CD14-positive monocyte (primary cell): ENCODE results near the gene NANOS3. TPM values are rescaled to one million over a fixed set of nuclear protein-coding genes. Genes with fewer than 3 reads are reported as not detected.

ENCODE experiments used
- DNase-seq, 3 donors: peaks; one replicate each; pipeline ENCODE4 v3.0.0-alpha.2; 2011 to 2022
- H2AFZ ChIP-seq: 2 replicates; pipeline ENCODE4 v1.6.0; 2012; ENCODE audit warnings: mild to moderate bottlenecking, low read depth, low read length, inconsistent platforms; ENCODE audit not compliant: insufficient read depth, poor library complexity, severe bottlenecking
- H3K27ac ChIP-seq, 2 donors: 1 replicate in 1 of 2; 2 replicates in 1 of 2; pipeline ENCODE4 v1.5.1; 2012 to 2013; ENCODE audit warnings: low read length in 2 of 2, control low read depth in 1 of 2, inconsistent platforms in 1 of 2, low read depth in 1 of 2, mild to moderate bottlenecking in 1 of 2
- H3K27me3 ChIP-seq, 2 donors: one replicate each; pipeline versions ENCODE4 v1.6.0 to v1.6.1; 2011 to 2013; ENCODE audit warnings: low read length in 2 of 2; ENCODE audit not compliant: control insufficient read depth in 2 of 2, insufficient read depth in 2 of 2
- H3K36me3 ChIP-seq, 2 donors: replicated peaks in 1 of 2; 1 replicate in 1 of 2; 2 replicates in 1 of 2; pipeline versions ENCODE4 v1.5.1 to v1.6.1; 2012 to 2013; ENCODE audit warnings: low read length in 2 of 2, control low read depth in 1 of 2, inconsistent platforms in 1 of 2, mild to moderate bottlenecking in 1 of 2; ENCODE audit not compliant: insufficient read depth in 2 of 2, control insufficient read depth in 1 of 2
- H3K4me1 ChIP-seq, 2 donors: 1 replicate in 1 of 2; 2 replicates in 1 of 2; pipeline versions ENCODE4 v1.5.1 to v1.6.1; 2012 to 2013; ENCODE audit warnings: low read length in 2 of 2, control low read depth in 1 of 2, inconsistent platforms in 1 of 2, mild to moderate bottlenecking in 1 of 2, moderate library complexity in 1 of 2; ENCODE audit not compliant: insufficient read depth in 2 of 2, control insufficient read depth in 1 of 2
- H3K4me2 ChIP-seq: replicated peaks from 2 replicates; pipeline ENCODE3; 2012; ENCODE audit warnings: low read length, moderate library complexity, mild to moderate bottlenecking; ENCODE audit not compliant: poor library complexity, severe bottlenecking; ENCODE audit errors: extremely low read depth
- H3K4me3 ChIP-seq, 3 experiments: fragments of 200-600 bp in 1 of 3; sonication (generic) in 1 of 3; replicated peaks in 1 of 3; 1 replicate in 2 of 3; 2 replicates in 1 of 3; pipeline ENCODE4 v1.5.1; 2011 to 2013; ENCODE audit warnings: low read length in 3 of 3, mild to moderate bottlenecking in 3 of 3, control low read depth in 2 of 3, low read depth in 2 of 3, inconsistent platforms in 1 of 3, moderate library complexity in 1 of 3
- H3K79me2 ChIP-seq: 2 replicates; pipeline ENCODE4 v1.6.0; 2012; ENCODE audit warnings: mild to moderate bottlenecking, control low read depth, inconsistent platforms, low read length, moderate library complexity; ENCODE audit not compliant: insufficient read depth
- H3K9ac ChIP-seq: 2 replicates; pipeline ENCODE4 v1.6.0; 2017; ENCODE audit warnings: low read length, mild to moderate bottlenecking; ENCODE audit not compliant: insufficient read depth, poor library complexity, severe bottlenecking
- H3K9me3 ChIP-seq, 2 donors: replicated peaks in 1 of 2; 1 replicate in 1 of 2; 2 replicates in 1 of 2; pipeline versions ENCODE4 v1.5.1 to v1.6.1; 2012 to 2013; ENCODE audit warnings: low read length in 2 of 2, control low read depth in 1 of 2; ENCODE audit not compliant: control insufficient read depth in 1 of 2, insufficient read depth in 1 of 2
- H4K20me1 ChIP-seq: 2 replicates; pipeline ENCODE4 v1.6.0; 2012; ENCODE audit warnings: mild to moderate bottlenecking, low read length, control low read depth, moderate library complexity; ENCODE audit not compliant: insufficient read depth
- H3K27ac Mint-ChIP-seq, 7 donors: one replicate each; pipeline ENCODE4 v1.8.0; 2020; ENCODE audit warnings: mild to moderate bottlenecking in 7 of 7, mixed read lengths in 7 of 7, moderate library complexity in 6 of 7, inconsistent platforms in 2 of 7
- H3K27me3 Mint-ChIP-seq, 3 donors: one replicate each; pipeline ENCODE4 v1.8.0; 2021 to 2022; ENCODE audit warnings: low read depth in 3 of 3, mild to moderate bottlenecking in 3 of 3, mixed read lengths in 3 of 3, moderate library complexity in 3 of 3, inconsistent platforms in 1 of 3
- H3K36me3 Mint-ChIP-seq, 2 donors: one replicate each; pipeline ENCODE4 v1.8.0; 2020; ENCODE audit warnings: mixed read lengths in 2 of 2, inconsistent platforms in 1 of 2, mild to moderate bottlenecking in 1 of 2
- H3K4me1 Mint-ChIP-seq: one replicate; pipeline ENCODE4 v1.8.0; 2020; ENCODE audit warnings: mild to moderate bottlenecking, mixed read lengths
- H3K4me3 Mint-ChIP-seq, 2 donors: one replicate each; pipeline ENCODE4 v1.8.0; 2020; ENCODE audit warnings: mild to moderate bottlenecking in 2 of 2, mixed read lengths in 2 of 2, moderate library complexity in 1 of 2
- H3K9me3 Mint-ChIP-seq, 7 donors: one replicate each; pipeline ENCODE4 v1.8.0; 2020 to 2022; ENCODE audit warnings: mixed read lengths in 7 of 7, mild to moderate bottlenecking in 6 of 7, moderate library complexity in 6 of 7, inconsistent platforms in 2 of 7
- CTCF ChIP-seq: fragments of 200-600 bp; IDR thresholded peaks from one replicate; pipeline ENCODE4 v1.8.0; 2022; ENCODE audit warnings: antibody characterized with exemption, mild to moderate bottlenecking
- WGBS: methylation state at CpG from one replicate; pipeline ENCODE4 v1.1.5; 2013; ENCODE audit warnings: missing lambda C conversion rate; ENCODE audit not compliant: insufficient coverage; 5-methylcytosine and 5-hydroxymethylcytosine counted together
- intact Hi-C, 2 donors: fragments of 100-400 bp; cut with micrococcal nuclease; formaldehyde crosslinking; loops; one replicate each; pipeline versions ENCODE4 v1.15.0 to v1.15.1; 2023
- polyA plus RNA-seq, 3 donors: library from polyadenylated mRNA; depleted of rRNA in 1 of 3; unstranded in 2 of 3; stranded (reverse) in 1 of 3; fragments of 300-500 nt in 2 of 3; fragments of >200 nt in 1 of 3; fragmentation: Illumina TruSeq in 2 of 3; gene quantifications; 1 replicate in 2 of 3; 2 replicates in 1 of 3; pipeline ENCODE4 v1.2.3, GENCODE V29; 2012 to 2021

The NANOS3 gene
- polyA plus RNA-seq, 3 donors, result not detected

- WGBS, result 10% methylated on average over 14 of the region's 24 CpGs
- Histone ChIP-seq H3K79me2 (peaks cover 58% of the 10 kb centered on the region), H3K36me3 (no peaks in the 10 kb centered on the region), H3K9me3 (no peaks in the 10 kb centered on the region), H3K27me3 (no peaks in the 10 kb centered on the region), H2AFZ (no peak overlapping the region), H4K20me1 (peaks cover 42% of the 10 kb centered on the region), H3K27ac (peak overlapping the region; percentile 86 to 99), H3K4me1 (peaks cover 57 to 59% of the 10 kb centered on the region in 2 donors), H3K9ac (peak overlapping the region; percentile 100), H3K4me3 (peak overlapping the region; percentile 28 to 97 (median 63)), H3K4me2 (peak overlapping the region; percentile 71)
- intact Hi-C loops, result loop anchor here (10.0 kb wide), 2 partner anchors 689 to 1059 kb away; partner anchors contain the start of genes IER2 (in 1 of the 2) and STX10 (in 1 of the 2)
- peak overlapping the region; percentile 91 to 99 (median 96) for H3K27ac Mint-ChIP-seq
- peaks cover 0 to 14% (median 4%) of the 10 kb centered on the region in 3 donors for H3K27me3 Mint-ChIP-seq
- peak in 1 of 3 donors; percentile 53 for DNase-seq
- no peak for TF ChIP-seq CTCF
- peak overlapping the region; percentile 84 to 96 for H3K4me3 Mint-ChIP-seq
- peaks cover 45% of the 10 kb centered on the region for H3K4me1 Mint-ChIP-seq
- peaks cover 0 to 7% (median 2%) of the 10 kb centered on the region in 7 donors for H3K9me3 Mint-ChIP-seq
- H3K36me3 Mint-ChIP-seq, result peaks cover 8 to 24% of the 10 kb centered on the region in 2 donors
These were observed 33.6 kb upstream of the NANOS3 start for GRCh38 chr19:13843104-13843921.

- peak in 1 of 3 donors; percentile 25 for DNase-seq
- 17% methylated on average over 1 of the region's 7 CpGs for WGBS
- H3K4me2 ChIP-seq, result peak overlapping the region; percentile 71
These were observed 32.8 kb upstream of the NANOS3 start for GRCh38 chr19:13844130-13844631.

More at GRCh38 chr19:13844130-13844631, 32.8 kb upstream of the NANOS3 start:
- Mint-ChIP-seq H3K9me3 (peaks cover 0 to 7% (median 2%) of the 10 kb centered on the region in 7 donors), H3K4me1 (peaks cover 48% of the 10 kb centered on the region), H3K4me3 (peak overlapping the region in 1 of 2 donors; percentile 96), H3K27me3 (peaks cover 0 to 14% (median 4%) of the 10 kb centered on the region in 3 donors), H3K36me3 (peaks cover 8 to 18% of the 10 kb centered on the region in 2 donors), H3K27ac (peak overlapping the region in 6 of 7 donors; percentile 24 to 99 (median 97))
- Histone ChIP-seq H2AFZ (no peak overlapping the region), H3K36me3 (no peaks in the 10 kb centered on the region), H3K9ac (no peak overlapping the region), H3K27me3 (no peaks in the 10 kb centered on the region), H3K9me3 (no peaks in the 10 kb centered on the region), H3K4me3 (peak overlapping the region in 1 of 3 experiments; percentile 97), H3K79me2 (peaks cover 49% of the 10 kb centered on the region), H3K4me1 (peaks cover 55 to 56% of the 10 kb centered on the region in 2 donors), H3K27ac (peak overlapping the region in 1 of 2 donors; percentile 99), H4K20me1 (peaks cover 34% of the 10 kb centered on the region)
- intact Hi-C loops, result loop anchor here (10.0 kb wide), 2 partner anchors 689 to 1059 kb away; partner anchors contain the start of genes IER2 (in 1 of the 2) and STX10 (in 1 of the 2)
- TF ChIP-seq CTCF, result no peak
